ENCODE measurements around the gene ECM1.
A peak's percentile ranks its signal among the peaks of the same experiment; 100 is the strongest.

The ECM1 gene

DNA sequence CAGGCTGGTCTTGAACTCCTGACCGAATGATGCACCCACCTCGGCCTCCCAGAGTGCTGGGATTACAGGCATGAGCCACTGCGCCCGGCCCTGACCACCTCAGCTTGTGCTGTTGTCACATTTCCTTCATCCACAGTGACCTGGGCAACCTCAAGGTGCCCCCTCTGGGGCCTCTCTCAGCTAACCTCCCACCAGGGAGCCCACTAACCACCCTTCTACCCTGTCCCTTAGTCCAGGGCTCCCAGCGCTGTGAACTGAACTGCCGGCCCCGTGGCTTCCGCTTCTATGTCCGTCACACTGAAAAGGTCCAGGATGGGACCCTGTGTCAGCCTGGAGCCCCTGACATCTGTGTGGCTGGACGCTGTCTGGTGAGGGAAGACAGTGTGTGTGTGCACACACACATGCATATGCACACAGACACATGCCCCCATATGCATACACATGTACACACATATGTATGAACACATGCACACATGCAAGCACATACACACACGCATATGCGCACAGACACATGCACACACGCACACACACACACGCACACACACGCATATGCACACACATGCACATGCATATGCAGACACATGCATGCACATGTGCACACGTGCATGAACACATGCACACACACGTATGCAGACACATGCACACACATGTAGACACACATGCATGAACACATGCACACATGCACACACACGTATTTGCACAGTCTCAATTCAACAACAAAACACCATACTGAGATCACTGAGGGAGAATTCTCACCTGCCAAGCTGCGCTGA lies 47.5 kb downstream of the ECM1 start:
- no peak for DNase-seq
- in situ Hi-C loops (cut with MboI; ENCODE audit: low pct_unique_long_range_greater_than_20kb, low sequenced_read_pairs) = no loop called here

DNA sequence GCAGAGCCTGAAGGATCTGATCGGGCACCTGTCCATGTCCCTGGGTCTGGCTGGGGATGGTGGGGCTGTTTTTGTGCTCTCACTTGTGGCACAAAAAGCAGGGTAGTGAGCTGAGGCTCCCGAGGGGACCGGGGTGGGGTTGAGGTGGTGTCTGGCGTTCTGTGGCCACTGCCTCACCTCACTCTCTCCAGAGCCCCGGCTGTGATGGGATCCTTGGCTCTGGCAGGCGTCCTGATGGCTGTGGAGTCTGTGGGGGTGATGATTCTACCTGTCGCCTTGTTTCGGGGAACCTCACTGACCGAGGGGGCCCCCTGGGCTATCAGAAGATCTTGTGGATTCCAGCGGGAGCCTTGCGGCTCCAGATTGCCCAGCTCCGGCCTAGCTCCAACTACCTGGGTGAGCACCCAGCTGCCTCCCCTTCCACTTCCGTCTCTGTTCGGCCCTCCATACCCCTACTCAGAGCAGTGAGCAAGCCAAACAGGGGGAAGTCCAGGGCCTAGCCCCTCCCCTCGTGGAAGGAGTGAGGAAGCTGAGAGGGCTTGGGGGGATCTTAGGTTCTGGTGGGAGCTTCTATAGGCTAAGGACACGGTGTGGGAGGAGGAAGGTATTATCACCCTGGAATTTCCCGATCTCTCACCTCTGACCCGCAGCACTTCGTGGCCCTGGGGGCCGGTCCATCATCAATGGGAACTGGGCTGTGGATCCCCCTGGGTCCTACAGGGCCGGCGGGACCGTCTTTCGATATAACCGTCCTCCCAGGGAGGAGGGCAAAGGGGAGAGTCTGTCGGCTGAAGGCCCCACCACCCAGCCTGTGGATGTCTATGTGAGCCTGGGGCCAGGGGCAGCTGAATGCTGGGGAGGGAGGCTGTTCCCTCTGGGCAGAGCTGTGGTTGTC lies 48.3 kb downstream of the ECM1 start:
- in situ Hi-C loops (cut with MboI; ENCODE audit: low pct_unique_long_range_greater_than_20kb, low sequenced_read_pairs) = no loop called here
- DNase-seq = no peak

- in situ Hi-C loops (cut with MboI; ENCODE audit: low pct_unique_long_range_greater_than_20kb, low sequenced_read_pairs) = no loop called here
These were observed 49.2 kb downstream of the ECM1 start for GRCh38 chr1:150557065-150557600.

GRCh38 chr1:150557813-150558212 lies 49.9 kb downstream of the ECM1 start:
- DNase-seq = no peak
- in situ Hi-C loops (cut with MboI; ENCODE audit: low pct_unique_long_range_greater_than_20kb, low sequenced_read_pairs) = no loop called here

More at GRCh38 chr1:150557065-150557600, 49.2 kb downstream of the ECM1 start:
- DNase-seq = no peak

DNA sequence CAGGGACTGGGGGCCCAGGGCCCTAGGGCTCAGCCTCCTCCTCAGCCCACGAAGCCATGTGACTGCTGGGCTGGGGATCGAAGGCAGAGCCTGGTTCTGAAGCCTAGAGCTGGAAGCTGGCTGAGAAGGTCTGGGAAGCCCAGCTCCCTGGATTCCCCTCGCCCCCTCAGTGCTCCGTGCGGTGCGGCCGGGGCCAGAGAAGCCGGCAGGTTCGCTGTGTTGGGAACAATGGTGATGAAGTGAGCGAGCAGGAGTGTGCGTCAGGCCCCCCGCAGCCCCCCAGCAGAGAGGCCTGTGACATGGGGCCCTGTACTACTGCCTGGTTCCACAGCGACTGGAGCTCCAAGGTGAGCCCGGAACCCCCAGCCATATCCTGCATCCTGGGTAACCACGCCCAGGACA lies 50.4 kb downstream of the ECM1 start:
- DNase-seq = no peak
- in situ Hi-C loops (cut with MboI; ENCODE audit: low pct_unique_long_range_greater_than_20kb, low sequenced_read_pairs) = no loop called here

- in situ Hi-C loops (cut with MboI; ENCODE audit: low pct_unique_long_range_greater_than_20kb, low sequenced_read_pairs) = no loop called here
- no peak for DNase-seq
These were observed 51.1 kb downstream of the ECM1 start for GRCh38 chr1:150558761-150559655.

- in situ Hi-C loops (cut with MboI; ENCODE audit: low pct_unique_long_range_greater_than_20kb, low sequenced_read_pairs) = no loop called here
- DNase-seq = no peak
These were observed 51.7 kb downstream of the ECM1 start for GRCh38 chr1:150559656-150560010.

DNA sequence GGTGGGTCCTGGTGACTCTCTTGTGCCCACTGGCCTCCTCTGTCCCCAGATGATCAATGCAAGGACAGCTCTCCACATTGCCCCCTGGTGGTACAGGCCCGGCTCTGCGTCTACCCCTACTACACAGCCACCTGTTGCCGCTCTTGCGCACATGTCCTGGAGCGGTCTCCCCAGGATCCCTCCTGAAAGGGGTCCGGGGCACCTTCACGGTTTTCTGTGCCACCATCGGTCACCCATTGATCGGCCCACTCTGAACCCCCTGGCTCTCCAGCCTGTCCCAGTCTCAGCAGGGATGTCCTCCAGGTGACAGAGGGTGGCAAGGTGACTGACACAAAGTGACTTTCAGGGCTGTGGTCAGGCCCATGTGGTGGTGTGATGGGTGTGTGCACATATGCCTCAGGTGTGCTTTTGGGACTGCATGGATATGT lies 52.1 kb downstream of the ECM1 start:
- peak; percentile 77 for DNase-seq
- in situ Hi-C loops (cut with MboI; ENCODE audit: low pct_unique_long_range_greater_than_20kb, low sequenced_read_pairs) = no loop called here

DNA sequence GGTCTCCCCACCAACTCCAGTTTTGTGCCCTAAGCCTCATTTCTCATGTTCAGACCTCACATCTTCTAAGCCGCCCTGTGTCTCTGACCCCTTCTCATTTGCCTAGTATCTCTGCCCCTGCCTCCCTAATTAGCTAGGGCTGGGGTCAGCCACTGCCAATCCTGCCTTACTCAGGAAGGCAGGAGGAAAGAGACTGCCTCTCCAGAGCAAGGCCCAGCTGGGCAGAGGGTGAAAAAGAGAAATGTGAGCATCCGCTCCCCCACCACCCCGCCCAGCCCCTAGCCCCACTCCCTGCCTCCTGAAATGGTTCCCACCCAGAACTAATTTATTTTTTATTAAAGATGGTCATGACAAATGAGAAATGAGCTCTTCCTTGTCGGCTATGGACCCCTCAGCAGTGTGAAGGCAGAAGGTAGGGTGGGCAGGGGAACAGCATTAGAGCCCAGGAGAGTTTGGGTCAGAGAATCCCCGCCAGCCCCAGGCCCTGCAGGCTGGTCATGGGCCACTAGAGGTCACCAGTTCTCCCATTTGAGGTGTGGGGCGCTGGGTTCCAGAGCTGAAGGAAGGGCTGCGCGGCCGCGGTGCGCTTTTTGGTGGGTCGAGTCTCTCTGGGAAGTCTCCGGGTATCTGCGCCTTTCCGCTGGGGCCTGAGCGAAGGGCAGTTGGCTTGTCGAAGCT lies 52.8 kb downstream of the ECM1 start:
- peak; percentile 90 for DNase-seq
- in situ Hi-C loops (cut with MboI; ENCODE audit: low pct_unique_long_range_greater_than_20kb, low sequenced_read_pairs) = no loop called here

DNA sequence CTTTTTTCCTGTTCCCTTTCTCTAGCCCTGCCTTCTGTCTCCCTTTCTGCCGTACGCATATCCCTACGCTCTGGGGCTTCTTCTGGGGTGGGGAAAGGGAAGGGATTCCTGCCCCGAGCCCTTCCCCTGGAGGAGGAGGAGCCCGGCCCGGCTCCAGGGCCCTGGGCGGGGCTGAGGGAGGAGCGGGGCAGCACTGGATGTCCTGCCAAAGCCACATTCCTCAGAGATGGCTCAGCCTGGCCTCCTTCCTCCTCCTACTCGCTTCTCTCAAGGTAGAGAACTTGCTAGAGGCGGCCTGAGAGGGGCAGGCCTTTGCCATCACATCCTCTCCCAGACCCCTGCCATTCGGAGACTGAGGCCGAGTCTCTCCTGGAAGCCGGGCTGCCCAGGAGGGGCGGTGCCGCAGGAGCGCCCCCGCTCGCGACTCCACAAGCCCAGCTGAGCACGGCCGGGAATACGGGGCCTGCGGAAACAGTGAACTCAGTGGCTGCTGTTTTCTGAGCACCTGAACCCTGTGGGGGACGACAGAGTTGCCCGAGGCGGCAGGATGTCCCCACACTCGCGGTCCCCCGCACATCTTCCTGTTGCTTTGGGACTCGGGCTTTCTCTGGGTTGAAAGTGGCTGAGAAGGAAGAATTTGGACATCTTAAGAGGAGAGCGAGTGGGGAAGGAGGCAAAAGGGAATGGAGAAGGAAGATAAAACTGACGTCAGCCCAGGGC lies 53.5 kb downstream of the ECM1 start:
- DNase-seq = peak; percentile 89
- in situ Hi-C loops (cut with MboI; ENCODE audit: low pct_unique_long_range_greater_than_20kb, low sequenced_read_pairs) = no loop called here

DNA sequence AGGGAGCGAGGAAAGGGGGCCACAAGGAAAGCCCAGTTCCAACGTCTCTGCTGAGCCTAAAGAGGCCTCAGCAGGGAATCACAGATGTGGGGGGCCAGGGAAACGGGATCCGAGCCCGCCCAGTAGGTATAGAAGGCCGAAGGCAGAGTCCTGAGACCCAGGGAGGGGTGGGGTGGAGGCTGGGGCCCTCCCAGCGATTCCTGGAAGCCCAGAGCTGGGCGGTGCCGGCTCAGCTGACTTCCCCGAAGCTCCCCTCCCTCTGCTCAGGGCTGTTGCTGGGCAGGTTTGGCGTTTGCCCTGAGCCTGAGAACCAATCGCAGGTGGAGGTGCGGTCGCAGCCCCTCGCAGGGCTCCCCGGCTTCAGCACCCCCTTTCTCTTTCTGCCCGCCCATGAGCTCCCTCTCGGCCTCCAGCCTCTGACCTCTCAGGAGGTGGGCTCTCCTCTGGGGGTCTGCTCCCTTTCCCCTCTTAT lies 54.1 kb downstream of the ECM1 start:
- in situ Hi-C loops (cut with MboI; ENCODE audit: low pct_unique_long_range_greater_than_20kb, low sequenced_read_pairs) = no loop called here
- DNase-seq = peak; percentile 79

DNA sequence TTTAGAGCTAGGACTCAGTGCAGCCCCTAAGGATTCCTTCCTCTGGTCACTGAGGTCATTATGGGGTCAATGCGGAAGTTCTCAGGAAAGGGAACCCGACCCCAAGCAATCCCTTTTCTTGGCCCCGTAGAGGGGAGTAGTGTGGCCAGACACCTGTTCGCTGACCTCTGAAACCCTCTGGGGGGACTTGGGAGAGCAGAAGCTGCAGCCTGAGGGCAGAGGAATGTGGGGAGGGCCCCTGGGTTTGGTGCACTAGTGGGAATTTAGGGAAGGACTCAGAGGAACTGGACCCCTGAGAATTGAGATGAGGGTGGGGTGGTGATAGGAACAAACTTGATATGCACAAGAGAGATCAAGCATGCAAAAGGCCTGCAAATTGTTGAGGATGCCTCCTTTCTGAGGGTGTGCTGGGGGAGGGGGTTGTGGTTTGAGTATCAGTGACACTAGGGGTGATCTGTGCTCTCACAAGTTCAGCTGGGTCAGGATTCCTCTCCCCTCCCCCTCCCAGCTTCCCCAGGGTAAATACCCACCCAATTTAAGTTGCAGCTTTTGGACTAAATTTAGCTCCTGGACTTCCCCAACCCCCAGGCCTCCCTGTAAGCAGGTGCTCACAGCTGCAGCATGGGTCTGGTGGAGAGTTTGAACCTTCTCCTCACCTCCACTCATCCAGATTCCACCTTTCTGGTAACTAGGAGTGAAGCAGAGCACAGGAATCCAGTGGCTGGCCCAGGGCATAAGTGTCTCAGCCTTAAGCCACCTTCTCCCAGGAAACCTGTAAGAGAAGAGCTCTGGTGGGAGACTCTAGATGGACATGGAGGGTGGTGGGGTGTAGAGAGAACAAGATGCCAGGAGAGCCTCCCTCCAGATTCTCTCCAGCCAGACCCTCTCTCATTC lies 54.8 kb downstream of the ECM1 start:
- DNase-seq = peak; percentile 34

More for the DNA sequence above, 54.8 kb downstream of the ECM1 start:
- in situ Hi-C loops (cut with MboI; ENCODE audit: low pct_unique_long_range_greater_than_20kb, low sequenced_read_pairs) = no loop called here
